ENCODE results near the gene CD151.

The CD151 gene

GRCh38 chr11:832529-833113 lies at the start of gene CD151:
Gene CD151, plus strand, starts transcription at chr11:832952. Its CDS starts 3,118 bp downstream, at chr11:836070.
- Histone ChIP-seq H3K27ac (peak within 1 kb of the TSS; percentile 96), H3K4me3 (ENCODE audit: low read depth, low read length) (peak within 1 kb of the TSS; percentile 52), H3K27me3 (ENCODE audit: insufficient read depth, low read depth, severe bottlenecking) (no peaks in the 10 kb centered on the region), H3K36me3 (peaks cover 39% of the 10 kb centered on the region), H3K9me3 (ENCODE audit: severe bottlenecking) (no peaks in the 10 kb centered on the region)
- DNase-seq, result peak; percentile 65
- TF ChIP-seq, protein P1, sequence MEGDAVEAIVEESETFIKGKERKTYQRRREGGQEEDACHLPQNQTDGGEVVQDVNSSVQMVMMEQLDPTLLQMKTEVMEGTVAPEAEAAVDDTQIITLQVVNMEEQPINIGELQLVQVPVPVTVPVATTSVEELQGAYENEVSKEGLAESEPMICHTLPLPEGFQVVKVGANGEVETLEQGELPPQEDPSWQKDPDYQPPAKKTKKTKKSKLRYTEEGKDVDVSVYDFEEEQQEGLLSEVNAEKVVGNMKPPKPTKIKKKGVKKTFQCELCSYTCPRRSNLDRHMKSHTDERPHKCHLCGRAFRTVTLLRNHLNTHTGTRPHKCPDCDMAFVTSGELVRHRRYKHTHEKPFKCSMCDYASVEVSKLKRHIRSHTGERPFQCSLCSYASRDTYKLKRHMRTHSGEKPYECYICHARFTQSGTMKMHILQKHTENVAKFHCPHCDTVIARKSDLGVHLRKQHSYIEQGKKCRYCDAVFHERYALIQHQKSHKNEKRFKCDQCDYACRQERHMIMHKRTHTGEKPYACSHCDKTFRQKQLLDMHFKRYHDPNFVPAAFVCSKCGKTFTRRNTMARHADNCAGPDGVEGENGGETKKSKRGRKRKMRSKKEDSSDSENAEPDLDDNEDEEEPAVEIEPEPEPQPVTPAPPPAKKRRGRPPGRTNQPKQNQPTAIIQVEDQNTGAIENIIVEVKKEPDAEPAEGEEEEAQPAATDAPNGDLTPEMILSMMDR (IDR thresholded peaks at IDR 0.05; ENCODE audit: low read depth, low read length), result no peak

GRCh38 chr11:783581-784015 lies 49.2 kb upstream of the CD151 start:
- Histone ChIP-seq H3K27ac (peak overlapping the region; percentile 44), H3K9me3 (ENCODE audit: severe bottlenecking) (no peaks in the 10 kb centered on the region), H3K27me3 (ENCODE audit: insufficient read depth, low read depth, severe bottlenecking) (no peaks in the 10 kb centered on the region), H3K4me3 (ENCODE audit: low read depth, low read length) (no peak overlapping the region), H3K36me3 (peaks cover 5% of the 10 kb centered on the region)
- DNase-seq, result peak; percentile 95
- TF ChIP-seq, protein P1 (IDR thresholded peaks at IDR 0.05; ENCODE audit: low read depth, low read length), result peak; percentile 98

GRCh38 chr11:786235-787083 lies 46.3 kb upstream of the CD151 start:
- Histone ChIP-seq H3K9me3 (ENCODE audit: severe bottlenecking) (no peaks in the 10 kb centered on the region), H3K27me3 (ENCODE audit: insufficient read depth, low read depth, severe bottlenecking) (no peaks in the 10 kb centered on the region), H3K27ac (peak overlapping the region; percentile 59), H3K4me3 (ENCODE audit: low read depth, low read length) (no peak overlapping the region), H3K36me3 (peaks cover 10% of the 10 kb centered on the region)
- TF ChIP-seq, protein P1 (IDR thresholded peaks at IDR 0.05; ENCODE audit: low read depth, low read length), result no peak
- peak; percentile 68 for DNase-seq

DNA sequence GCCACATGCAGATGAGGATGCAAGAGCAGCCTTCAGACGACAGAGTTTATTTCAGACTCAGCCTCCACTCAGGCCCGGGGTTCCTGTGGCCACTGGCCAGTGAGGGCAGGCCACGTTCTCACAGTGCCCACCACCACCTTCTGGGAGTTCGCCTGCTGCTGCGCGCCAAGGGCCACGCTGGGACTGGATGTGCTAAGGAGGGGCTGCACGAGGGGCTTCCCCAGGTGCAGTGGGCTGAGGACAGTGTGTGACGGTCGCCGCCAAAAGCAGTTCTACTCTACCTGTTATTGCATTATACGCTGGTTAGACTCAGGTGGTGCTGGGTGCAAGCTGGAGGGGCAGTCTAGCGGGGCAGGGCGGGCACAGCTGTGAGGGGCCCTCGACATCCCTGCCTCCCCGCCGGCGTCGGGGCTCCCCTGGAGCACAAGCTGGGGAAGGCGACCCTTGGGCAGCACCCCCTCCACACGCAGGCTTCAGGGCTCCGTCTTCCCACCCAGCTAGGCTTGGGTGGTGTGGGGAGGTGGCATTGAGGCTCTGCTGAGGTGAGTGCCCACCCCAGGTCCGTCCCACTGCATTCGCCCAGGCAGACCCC lies 45.6 kb upstream of the CD151 start:
- H3K36me3 ChIP-seq, result peaks cover 17% of the 10 kb centered on the region
- no peak for DNase-seq
- no peak overlapping the region for H3K4me3 ChIP-seq (ENCODE audit: low read depth, low read length)
- TF ChIP-seq, protein P1 (IDR thresholded peaks at IDR 0.05; ENCODE audit: low read depth, low read length), result no peak
- no peaks in the 10 kb centered on the region for H3K9me3 ChIP-seq (ENCODE audit: severe bottlenecking)
- H3K27me3 ChIP-seq (ENCODE audit: insufficient read depth, low read depth, severe bottlenecking), result no peaks in the 10 kb centered on the region
- H3K27ac ChIP-seq, result peak overlapping the region; percentile 59

DNA sequence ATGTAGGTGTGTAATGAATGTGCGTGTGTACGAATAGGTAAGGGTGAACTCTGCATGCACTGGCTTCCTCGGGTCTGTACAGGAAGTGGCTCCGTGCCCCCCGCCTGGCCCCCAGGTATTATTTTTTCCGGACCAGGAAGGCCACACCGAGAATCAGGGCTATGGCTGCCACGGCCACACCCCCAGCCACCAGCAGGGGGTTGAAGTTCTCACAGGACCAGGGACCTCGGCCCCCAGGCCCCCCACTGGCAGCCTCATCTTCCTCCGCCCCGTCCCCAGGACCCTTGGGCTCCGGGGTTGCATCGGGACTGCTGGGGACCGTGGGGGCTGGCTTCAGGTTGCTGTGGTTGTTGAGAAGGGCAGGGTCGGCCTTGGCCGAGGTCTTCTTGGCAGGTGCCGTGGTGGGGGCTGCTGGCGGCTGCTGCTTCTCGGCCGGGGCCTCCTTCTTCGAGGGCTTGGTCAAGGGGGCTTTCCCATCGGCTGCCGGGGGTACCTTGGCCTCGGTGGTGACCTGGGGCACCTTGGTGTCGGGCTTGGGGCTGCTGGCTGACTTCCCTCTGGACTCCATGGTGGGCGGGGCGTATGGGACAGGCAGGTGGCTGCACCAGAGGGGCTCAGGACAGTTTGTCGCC lies 44.6 kb upstream of the CD151 start:
- H3K27ac ChIP-seq, result no peak overlapping the region
- no peaks in the 10 kb centered on the region for H3K9me3 ChIP-seq (ENCODE audit: severe bottlenecking)
- TF ChIP-seq, protein P1 (IDR thresholded peaks at IDR 0.05; ENCODE audit: low read depth, low read length), result no peak
- H3K36me3 ChIP-seq, result peaks cover 24% of the 10 kb centered on the region
- no peak for DNase-seq
- H3K4me3 ChIP-seq (ENCODE audit: low read depth, low read length), result no peak overlapping the region
- H3K27me3 ChIP-seq (ENCODE audit: insufficient read depth, low read depth, severe bottlenecking), result no peaks in the 10 kb centered on the region
